ENCODE data around the gene TAAR2. TPM values are rescaled to one million over a fixed set of nuclear protein-coding genes. Genes with fewer than 3 reads are reported as not detected.

TAAR2 gene
- total and polyA plus RNA-seq, 2 of the 8 experiments (the other 6 are each of a cell fraction or from before 2014, with no cell fraction given): not detected

DNA sequence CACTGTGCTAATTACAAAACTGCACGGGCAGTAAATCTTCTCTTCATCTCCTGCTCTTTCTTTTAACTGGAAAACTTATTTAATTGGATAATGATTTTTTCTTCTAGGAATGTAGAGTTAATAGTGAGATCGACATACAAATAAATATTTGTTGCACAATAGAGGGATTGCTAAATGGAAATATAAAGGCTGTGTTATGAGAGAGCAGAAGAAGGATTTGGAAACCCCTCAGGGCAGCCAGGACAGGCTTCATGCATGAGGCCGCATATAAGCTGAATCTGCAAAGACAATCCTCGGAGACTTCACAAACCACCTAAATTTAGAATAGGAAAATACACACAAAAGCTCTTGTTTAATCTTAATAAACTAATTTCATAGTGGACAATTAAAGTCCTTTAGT, 37.8 kb upstream of the TAAR2 start (continued):
- TF ChIP-seq, protein P1, sequence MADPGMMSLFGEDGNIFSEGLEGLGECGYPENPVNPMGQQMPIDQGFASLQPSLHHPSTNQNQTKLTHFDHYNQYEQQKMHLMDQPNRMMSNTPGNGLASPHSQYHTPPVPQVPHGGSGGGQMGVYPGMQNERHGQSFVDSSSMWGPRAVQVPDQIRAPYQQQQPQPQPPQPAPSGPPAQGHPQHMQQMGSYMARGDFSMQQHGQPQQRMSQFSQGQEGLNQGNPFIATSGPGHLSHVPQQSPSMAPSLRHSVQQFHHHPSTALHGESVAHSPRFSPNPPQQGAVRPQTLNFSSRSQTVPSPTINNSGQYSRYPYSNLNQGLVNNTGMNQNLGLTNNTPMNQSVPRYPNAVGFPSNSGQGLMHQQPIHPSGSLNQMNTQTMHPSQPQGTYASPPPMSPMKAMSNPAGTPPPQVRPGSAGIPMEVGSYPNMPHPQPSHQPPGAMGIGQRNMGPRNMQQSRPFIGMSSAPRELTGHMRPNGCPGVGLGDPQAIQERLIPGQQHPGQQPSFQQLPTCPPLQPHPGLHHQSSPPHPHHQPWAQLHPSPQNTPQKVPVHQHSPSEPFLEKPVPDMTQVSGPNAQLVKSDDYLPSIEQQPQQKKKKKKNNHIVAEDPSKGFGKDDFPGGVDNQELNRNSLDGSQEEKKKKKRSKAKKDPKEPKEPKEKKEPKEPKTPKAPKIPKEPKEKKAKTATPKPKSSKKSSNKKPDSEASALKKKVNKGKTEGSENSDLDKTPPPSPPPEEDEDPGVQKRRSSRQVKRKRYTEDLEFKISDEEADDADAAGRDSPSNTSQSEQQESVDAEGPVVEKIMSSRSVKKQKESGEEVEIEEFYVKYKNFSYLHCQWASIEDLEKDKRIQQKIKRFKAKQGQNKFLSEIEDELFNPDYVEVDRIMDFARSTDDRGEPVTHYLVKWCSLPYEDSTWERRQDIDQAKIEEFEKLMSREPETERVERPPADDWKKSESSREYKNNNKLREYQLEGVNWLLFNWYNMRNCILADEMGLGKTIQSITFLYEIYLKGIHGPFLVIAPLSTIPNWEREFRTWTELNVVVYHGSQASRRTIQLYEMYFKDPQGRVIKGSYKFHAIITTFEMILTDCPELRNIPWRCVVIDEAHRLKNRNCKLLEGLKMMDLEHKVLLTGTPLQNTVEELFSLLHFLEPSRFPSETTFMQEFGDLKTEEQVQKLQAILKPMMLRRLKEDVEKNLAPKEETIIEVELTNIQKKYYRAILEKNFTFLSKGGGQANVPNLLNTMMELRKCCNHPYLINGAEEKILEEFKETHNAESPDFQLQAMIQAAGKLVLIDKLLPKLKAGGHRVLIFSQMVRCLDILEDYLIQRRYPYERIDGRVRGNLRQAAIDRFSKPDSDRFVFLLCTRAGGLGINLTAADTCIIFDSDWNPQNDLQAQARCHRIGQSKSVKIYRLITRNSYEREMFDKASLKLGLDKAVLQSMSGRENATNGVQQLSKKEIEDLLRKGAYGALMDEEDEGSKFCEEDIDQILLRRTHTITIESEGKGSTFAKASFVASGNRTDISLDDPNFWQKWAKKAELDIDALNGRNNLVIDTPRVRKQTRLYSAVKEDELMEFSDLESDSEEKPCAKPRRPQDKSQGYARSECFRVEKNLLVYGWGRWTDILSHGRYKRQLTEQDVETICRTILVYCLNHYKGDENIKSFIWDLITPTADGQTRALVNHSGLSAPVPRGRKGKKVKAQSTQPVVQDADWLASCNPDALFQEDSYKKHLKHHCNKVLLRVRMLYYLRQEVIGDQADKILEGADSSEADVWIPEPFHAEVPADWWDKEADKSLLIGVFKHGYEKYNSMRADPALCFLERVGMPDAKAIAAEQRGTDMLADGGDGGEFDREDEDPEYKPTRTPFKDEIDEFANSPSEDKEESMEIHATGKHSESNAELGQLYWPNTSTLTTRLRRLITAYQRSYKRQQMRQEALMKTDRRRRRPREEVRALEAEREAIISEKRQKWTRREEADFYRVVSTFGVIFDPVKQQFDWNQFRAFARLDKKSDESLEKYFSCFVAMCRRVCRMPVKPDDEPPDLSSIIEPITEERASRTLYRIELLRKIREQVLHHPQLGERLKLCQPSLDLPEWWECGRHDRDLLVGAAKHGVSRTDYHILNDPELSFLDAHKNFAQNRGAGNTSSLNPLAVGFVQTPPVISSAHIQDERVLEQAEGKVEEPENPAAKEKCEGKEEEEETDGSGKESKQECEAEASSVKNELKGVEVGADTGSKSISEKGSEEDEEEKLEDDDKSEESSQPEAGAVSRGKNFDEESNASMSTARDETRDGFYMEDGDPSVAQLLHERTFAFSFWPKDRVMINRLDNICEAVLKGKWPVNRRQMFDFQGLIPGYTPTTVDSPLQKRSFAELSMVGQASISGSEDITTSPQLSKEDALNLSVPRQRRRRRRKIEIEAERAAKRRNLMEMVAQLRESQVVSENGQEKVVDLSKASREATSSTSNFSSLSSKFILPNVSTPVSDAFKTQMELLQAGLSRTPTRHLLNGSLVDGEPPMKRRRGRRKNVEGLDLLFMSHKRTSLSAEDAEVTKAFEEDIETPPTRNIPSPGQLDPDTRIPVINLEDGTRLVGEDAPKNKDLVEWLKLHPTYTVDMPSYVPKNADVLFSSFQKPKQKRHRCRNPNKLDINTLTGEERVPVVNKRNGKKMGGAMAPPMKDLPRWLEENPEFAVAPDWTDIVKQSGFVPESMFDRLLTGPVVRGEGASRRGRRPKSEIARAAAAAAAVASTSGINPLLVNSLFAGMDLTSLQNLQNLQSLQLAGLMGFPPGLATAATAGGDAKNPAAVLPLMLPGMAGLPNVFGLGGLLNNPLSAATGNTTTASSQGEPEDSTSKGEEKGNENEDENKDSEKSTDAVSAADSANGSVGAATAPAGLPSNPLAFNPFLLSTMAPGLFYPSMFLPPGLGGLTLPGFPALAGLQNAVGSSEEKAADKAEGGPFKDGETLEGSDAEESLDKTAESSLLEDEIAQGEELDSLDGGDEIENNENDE (IDR thresholded peaks at IDR 0.05; ENCODE audit: insufficient replicate concordance, low read length): no peak
- no peak for TF ChIP-seq EP300 (IDR thresholded peaks at IDR 0.05; ENCODE audit: borderline replicate concordance in 1 of 2, low read depth in 2 of 2, low read length in 2 of 2)
